Liver (tissue), 3 donors: ENCODE measurements around the gene NRROS.

Experiments
- CTCF ChIP-seq: fragments of 150-350 bp; IDR thresholded peaks from 2 replicates; pipeline ENCODE4 v1.5.1; 2017; ENCODE audit warnings: improper control_type of control experiment, low read depth, low read length; ENCODE audit not compliant: missing input control
- FOXA1 ChIP-seq: IDR thresholded peaks from 2 replicates; pipeline ENCODE4 v1.6.1; 2016; ENCODE audit warnings: antibody characterized with exemption
- JUND ChIP-seq, 2 donors: IDR thresholded peaks; 2 replicates each; pipeline ENCODE4 v1.6.1; 2016; ENCODE audit warnings: antibody characterized with exemption in 2 of 2
- MAX ChIP-seq: IDR thresholded peaks from 2 replicates; pipeline ENCODE4 v1.6.1; 2016; ENCODE audit warnings: antibody characterized with exemption
- TAF1 ChIP-seq: conservative IDR thresholded peaks from 2 replicates; pipeline ENCODE4 v1.6.1; 2016; ENCODE audit warnings: antibody characterized with exemption, mild to moderate bottlenecking
- TF ChIP-seq, protein P1 (sequence below): IDR thresholded peaks from 2 replicates; pipeline ENCODE4 v1.6.1; 2016; ENCODE audit warnings: antibody characterized with exemption, mild to moderate bottlenecking
- donor health status: healthy.
- donor health status: healthy.

DNA sequence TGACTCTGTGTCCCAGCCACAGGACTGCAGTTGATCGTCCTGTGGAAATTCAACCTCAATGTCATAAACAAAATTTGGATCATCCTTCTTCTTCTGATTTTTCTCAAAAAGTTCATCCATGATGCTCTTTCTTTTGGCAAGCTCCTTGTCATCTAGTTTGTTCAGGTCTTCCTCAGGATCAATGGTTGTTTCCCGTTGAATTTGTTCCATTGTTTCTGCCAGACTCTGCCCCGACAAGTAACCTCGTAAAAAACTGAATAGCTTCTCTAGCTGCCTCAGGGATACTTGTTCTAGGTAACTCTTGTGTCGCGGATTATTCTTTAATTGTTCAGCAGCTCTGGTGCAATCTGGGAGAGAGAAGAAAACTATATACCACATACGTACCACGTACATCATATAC lies 68.1 kb downstream of the NRROS start:
- TF ChIP-seq TAF1 (no peak), CTCF (no peak), JUND (IDR thresholded peaks at IDR 0.05) (no peak), MAX (no peak), FOXA1 (no peak)
- TF ChIP-seq, protein P1, sequence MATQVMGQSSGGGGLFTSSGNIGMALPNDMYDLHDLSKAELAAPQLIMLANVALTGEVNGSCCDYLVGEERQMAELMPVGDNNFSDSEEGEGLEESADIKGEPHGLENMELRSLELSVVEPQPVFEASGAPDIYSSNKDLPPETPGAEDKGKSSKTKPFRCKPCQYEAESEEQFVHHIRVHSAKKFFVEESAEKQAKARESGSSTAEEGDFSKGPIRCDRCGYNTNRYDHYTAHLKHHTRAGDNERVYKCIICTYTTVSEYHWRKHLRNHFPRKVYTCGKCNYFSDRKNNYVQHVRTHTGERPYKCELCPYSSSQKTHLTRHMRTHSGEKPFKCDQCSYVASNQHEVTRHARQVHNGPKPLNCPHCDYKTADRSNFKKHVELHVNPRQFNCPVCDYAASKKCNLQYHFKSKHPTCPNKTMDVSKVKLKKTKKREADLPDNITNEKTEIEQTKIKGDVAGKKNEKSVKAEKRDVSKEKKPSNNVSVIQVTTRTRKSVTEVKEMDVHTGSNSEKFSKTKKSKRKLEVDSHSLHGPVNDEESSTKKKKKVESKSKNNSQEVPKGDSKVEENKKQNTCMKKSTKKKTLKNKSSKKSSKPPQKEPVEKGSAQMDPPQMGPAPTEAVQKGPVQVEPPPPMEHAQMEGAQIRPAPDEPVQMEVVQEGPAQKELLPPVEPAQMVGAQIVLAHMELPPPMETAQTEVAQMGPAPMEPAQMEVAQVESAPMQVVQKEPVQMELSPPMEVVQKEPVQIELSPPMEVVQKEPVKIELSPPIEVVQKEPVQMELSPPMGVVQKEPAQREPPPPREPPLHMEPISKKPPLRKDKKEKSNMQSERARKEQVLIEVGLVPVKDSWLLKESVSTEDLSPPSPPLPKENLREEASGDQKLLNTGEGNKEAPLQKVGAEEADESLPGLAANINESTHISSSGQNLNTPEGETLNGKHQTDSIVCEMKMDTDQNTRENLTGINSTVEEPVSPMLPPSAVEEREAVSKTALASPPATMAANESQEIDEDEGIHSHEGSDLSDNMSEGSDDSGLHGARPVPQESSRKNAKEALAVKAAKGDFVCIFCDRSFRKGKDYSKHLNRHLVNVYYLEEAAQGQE: no peak
